ENCODE results near the gene PAK4.

The PAK4 gene

GRCh38 chr19:39147480-39147879 lies 21.9 kb downstream of the PAK4 start:
- DNase-seq, result no peak

GRCh38 chr19:39148939-39149529 lies 23.4 kb downstream of the PAK4 start:
- DNase-seq, result no peak

GRCh38 chr19:39150235-39150634 lies 24.6 kb downstream of the PAK4 start:
- no peak for DNase-seq

GRCh38 chr19:39150807-39151600 lies 25.4 kb downstream of the PAK4 start:
- DNase-seq, result no peak

GRCh38 chr19:39152066-39152465 lies 26.5 kb downstream of the PAK4 start:
- no peak for DNase-seq

- no peak for DNase-seq
Measured at GRCh38 chr19:39154100-39154628, 28.6 kb downstream of the PAK4 start.

- no peak for DNase-seq
Measured at GRCh38 chr19:39154629-39155100, 29.1 kb downstream of the PAK4 start.

- no peak for DNase-seq
Measured at GRCh38 chr19:39155114-39155700, 29.6 kb downstream of the PAK4 start.

- no peak for DNase-seq
Measured at GRCh38 chr19:39155741-39156140, 30.2 kb downstream of the PAK4 start.

- DNase-seq, result peak; percentile 74
Measured at GRCh38 chr19:39156326-39157230, 31.0 kb downstream of the PAK4 start.

GRCh38 chr19:39157275-39157996 lies 31.9 kb downstream of the PAK4 start:
- no peak for DNase-seq

GRCh38 chr19:39157997-39158389 lies 32.4 kb downstream of the PAK4 start:
- no peak for DNase-seq

GRCh38 chr19:39158646-39159260 lies 33.2 kb downstream of the PAK4 start:
- no peak for DNase-seq

- peak; percentile 89 for DNase-seq
Measured at GRCh38 chr19:39160523-39160861, 34.9 kb downstream of the PAK4 start.

GRCh38 chr19:39160889-39161672 lies 35.5 kb downstream of the PAK4 start:
- no peak for DNase-seq

- DNase-seq, result no peak
Measured at GRCh38 chr19:39162441-39163043, 37.0 kb downstream of the PAK4 start.

GRCh38 chr19:39163621-39164020 lies 38.0 kb downstream of the PAK4 start:
- no peak for DNase-seq

GRCh38 chr19:39164289-39164688 lies 38.7 kb downstream of the PAK4 start:
- no peak for DNase-seq

GRCh38 chr19:39165857-39166256 lies 40.3 kb downstream of the PAK4 start:
- DNase-seq, result no peak

Measured in femur (tissue), 1 donor.